Measurements from ENCODE around the gene SPDYE5. TPM values are rescaled to one million over a fixed set of nuclear protein-coding genes. Genes with fewer than 3 reads are reported as not detected.

Gene SPDYE5
- total RNA-seq, 1 experiment from 2014 or later: not detected

GRCh38 chr7:75536940-75537538, 44.9 kb downstream of the SPDYE5 start:
- no peak for DNase-seq (ENCODE audit: low read depth, low spot score)
- Histone ChIP-seq H3K9me2 (ENCODE audit: insufficient read depth) (no peaks in the 10 kb centered on the region), H3K4me3 (replicated peaks in 1 of 2; ENCODE audit: low read depth in 1 of 2, low read length in 2 of 2) (no peak overlapping the region), H3K79me2 (ENCODE audit: insufficient read depth, low read length) (no peaks in the 10 kb centered on the region), H3K9me3 (ENCODE audit: control insufficient read depth in 1 of 2, insufficient read depth in 1 of 2, low read depth in 1 of 2, low read length in 2 of 2) (no peaks in the 10 kb centered on the region), H3K27ac (ENCODE audit: low read depth, low read length) (no peak overlapping the region), H4K20me1 (ENCODE audit: insufficient read depth) (no peaks in the 10 kb centered on the region), H2AFZ (ENCODE audit: low read depth, low read length, poor library complexity, severe bottlenecking) (no peak overlapping the region), H3K9ac (ENCODE audit: low read length) (no peak overlapping the region), H3K4me1 (ENCODE audit: control insufficient read depth in 1 of 2, insufficient read depth in 2 of 2, low read length in 2 of 2) (peaks cover 8 to 15% of the 10 kb centered on the region in 2 experiments), H3K27me3 (ENCODE audit: insufficient read depth, low read length) (no peaks in the 10 kb centered on the region), H3K36me3 (ENCODE audit: control insufficient read depth in 1 of 2, insufficient read depth in 2 of 2, low read length in 2 of 2) (peaks cover 0 to 8% of the 10 kb centered on the region in 2 experiments; a peak in 2 of 4 replicates), H3K4me2 (ENCODE audit: low read length) (no peak overlapping the region)
- intact Hi-C loops (cut with micrococcal nuclease): no loop called here
- BruUV-seq (replicated peaks): no TSS peak
- ChIA-PET CTCF (no interaction called here), POLR2A (no interaction called here), RAD21 (ENCODE audit: low non-redundant PET in 1 of 2, low total read pairs in 2 of 2, uncharacterized antibody in 2 of 2, unreplicated experiment in 2 of 2) (no interaction called here)
- no peak for ATAC-seq
- TF ChIP-seq MAX (IDR thresholded peaks at IDR 0.05) (no peak), ZFX (IDR thresholded peaks at IDR 0.05) (no peak), REST (IDR thresholded peaks at IDR 0.05; ENCODE audit: low read depth) (no peak), FOSL1 (IDR thresholded peaks at IDR 0.05; ENCODE audit: low read depth) (no peak), ATF3 (IDR thresholded peaks at IDR 0.05) (no peak), ELF1 (IDR thresholded peaks at IDR 0.05; ENCODE audit: borderline replicate concordance, low read depth) (no peak), EZH2phosphoT487 (IDR thresholded peaks at IDR 0.05; ENCODE audit: borderline replicate concordance) (no peak), EZH2 (IDR thresholded peaks at IDR 0.05) (no peak), CBX3 (IDR thresholded peaks at IDR 0.05; ENCODE audit: low read depth) (no peak), POLR2AphosphoS5 (IDR thresholded peaks at IDR 0.05; ENCODE audit: low read depth, low read length) (no peak), YY1 (IDR thresholded peaks at IDR 0.05; ENCODE audit: extremely low read depth, insufficient replicate concordance, low read depth, low read length) (no peak)

All from HCT116 (cell line).